Colonic mucosa (tissue), 4 donors: ENCODE data around the gene SRCIN1. TPM values are rescaled to one million over a fixed set of nuclear protein-coding genes. Genes with fewer than 3 reads are reported as not detected.
A peak's percentile ranks its signal among the peaks of the same experiment; 100 is the strongest.

Source experiments
- DNase-seq: peaks from one replicate; pipeline ENCODE4 v3.0.0-alpha.2; 2020
- H3K27ac ChIP-seq: fragments of 200-600 bp; one replicate; pipeline ENCODE4 v1.8.0; 2021
- H3K27me3 ChIP-seq: fragments of 200-600 bp; one replicate; pipeline ENCODE4 v1.8.0; 2021
- H3K36me3 ChIP-seq: fragments of 200-600 bp; one replicate; pipeline ENCODE4 v1.8.0; 2021
- H3K4me1 ChIP-seq: fragments of 200-600 bp; one replicate; pipeline ENCODE4 v1.8.0; 2021; ENCODE audit warnings: mild to moderate bottlenecking
- H3K4me3 ChIP-seq: fragments of 200-600 bp; one replicate; pipeline ENCODE4 v1.8.0; 2021
- H3K9ac ChIP-seq, 2 donors: one replicate each; pipeline ENCODE4 v1.7.0; 2013; ENCODE audit warnings: control low read depth in 2 of 2, low read depth in 2 of 2, low read length in 2 of 2
- H3K9me3 ChIP-seq: fragments of 200-600 bp; one replicate; pipeline ENCODE4 v1.8.0; 2021
- CTCF ChIP-seq: fragments of 200-600 bp; IDR thresholded peaks from one replicate; pipeline ENCODE4 v1.8.0; 2022; ENCODE audit warnings: antibody characterized with exemption, mild to moderate bottlenecking
- intact Hi-C: fragments of 100-400 bp; cut with DNase I; formaldehyde crosslinking; loops from one replicate; pipeline ENCODE4 v1.14.1; 2022
- total RNA-seq, 2 donors: library from RNA; stranded (reverse); fragmentation: NEBNext Ultra II Directional in 1 of 2; extraction: Animal tissue kit (Norgen Biotek cat#: 25700) in 1 of 2; gene quantifications; one replicate each; pipeline ENCODE4 v1.2.1, GENCODE V29; 2021
- donor health status: healthy.
- donor health status: DM: no; HTN: no; CAD: no.
- donor health status: DM: no; HTN: no; CAD: no.

SRCIN1 gene
- total RNA-seq, 2 donors from 2014 or later = 1.1 to 4.2 TPM

- peak; percentile 86 for DNase-seq
- Histone ChIP-seq H3K27ac (no peak overlapping the region), H3K4me3 (no peak overlapping the region), H3K27me3 (peaks cover 4% of the 10 kb centered on the region), H3K4me1 (peaks cover 4% of the 10 kb centered on the region), H3K9ac (peak overlapping the region in 1 of 2 donors; percentile 53), H3K9me3 (no peaks in the 10 kb centered on the region), H3K36me3 (no peaks in the 10 kb centered on the region)
- no peak for TF ChIP-seq CTCF
- intact Hi-C loops = no loop called here
Observed at GRCh38 chr17:38601539-38602351, 4.0 kb downstream of the SRCIN1 start.

GRCh38 chr17:38600906-38601305, 4.8 kb downstream of the SRCIN1 start:
- Histone ChIP-seq H3K9ac (no peak overlapping the region), H3K9me3 (no peaks in the 10 kb centered on the region), H3K27ac (no peak overlapping the region), H3K27me3 (peaks cover 8% of the 10 kb centered on the region), H3K4me3 (no peak overlapping the region), H3K4me1 (no peaks in the 10 kb centered on the region), H3K36me3 (no peaks in the 10 kb centered on the region)
- intact Hi-C loops = no loop called here
- no peak for DNase-seq
- no peak for TF ChIP-seq CTCF

GRCh38 chr17:38600416-38600815, 5.3 kb downstream of the SRCIN1 start:
- no peak for DNase-seq
- Histone ChIP-seq H3K27ac (no peak overlapping the region), H3K27me3 (peaks cover 8% of the 10 kb centered on the region), H3K9ac (no peak overlapping the region), H3K9me3 (no peaks in the 10 kb centered on the region), H3K4me3 (no peak overlapping the region), H3K4me1 (no peaks in the 10 kb centered on the region), H3K36me3 (no peaks in the 10 kb centered on the region)
- TF ChIP-seq CTCF = no peak
- intact Hi-C loops = no loop called here

DNA sequence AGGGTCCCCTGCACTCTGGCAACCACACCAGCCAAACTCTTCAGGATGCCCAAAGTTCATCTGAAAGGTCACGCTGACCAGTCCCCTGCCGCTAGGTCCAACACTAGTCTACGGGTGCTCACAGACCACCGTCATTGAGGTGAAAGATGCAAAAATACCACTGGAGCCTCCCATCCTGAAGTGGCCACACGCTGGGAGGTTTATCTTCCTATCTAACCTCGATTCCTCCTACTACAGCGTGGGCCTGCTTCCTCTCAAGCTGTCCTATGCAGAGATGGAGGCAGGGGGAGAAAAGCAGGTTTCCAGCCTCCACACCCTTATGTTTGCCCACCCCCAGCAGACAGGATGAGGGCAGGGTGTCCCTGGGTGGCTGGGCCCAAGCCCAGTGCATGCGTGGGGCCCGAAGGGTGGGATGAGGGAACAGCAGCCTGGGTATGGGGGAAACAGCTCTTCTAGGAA, 6.3 kb downstream of the SRCIN1 start:
- Histone ChIP-seq H3K36me3 (no peaks in the 10 kb centered on the region), H3K9ac (no peak overlapping the region), H3K27ac (no peak overlapping the region), H3K4me3 (no peak overlapping the region), H3K4me1 (no peaks in the 10 kb centered on the region), H3K9me3 (no peaks in the 10 kb centered on the region), H3K27me3 (peaks cover 10% of the 10 kb centered on the region)
- intact Hi-C loops = no loop called here
- no peak for DNase-seq
- no peak for TF ChIP-seq CTCF

GRCh38 chr17:38598995-38599394, 6.8 kb downstream of the SRCIN1 start:
- no peak overlapping the region for H3K4me3 ChIP-seq
- H3K27ac ChIP-seq = no peak overlapping the region
- intact Hi-C loops = no loop called here
- TF ChIP-seq CTCF = no peak
- no peak for DNase-seq
- H3K4me1 ChIP-seq = no peaks in the 10 kb centered on the region
- H3K27me3 ChIP-seq = peaks cover 11% of the 10 kb centered on the region
- H3K9ac ChIP-seq = no peak overlapping the region
- H3K36me3 ChIP-seq = no peaks in the 10 kb centered on the region
- H3K9me3 ChIP-seq = no peaks in the 10 kb centered on the region
